MV-4-11 (cell line): ENCODE results near the gene SENP1.
A peak's percentile ranks its signal among the peaks of the same experiment; 100 is the strongest.

ENCODE experiments used
- DNase-seq: peaks from one replicate; lab custom pipeline; 2025; lab: John Stamatoyannopoulos, UW

Gene SENP1

DNA sequence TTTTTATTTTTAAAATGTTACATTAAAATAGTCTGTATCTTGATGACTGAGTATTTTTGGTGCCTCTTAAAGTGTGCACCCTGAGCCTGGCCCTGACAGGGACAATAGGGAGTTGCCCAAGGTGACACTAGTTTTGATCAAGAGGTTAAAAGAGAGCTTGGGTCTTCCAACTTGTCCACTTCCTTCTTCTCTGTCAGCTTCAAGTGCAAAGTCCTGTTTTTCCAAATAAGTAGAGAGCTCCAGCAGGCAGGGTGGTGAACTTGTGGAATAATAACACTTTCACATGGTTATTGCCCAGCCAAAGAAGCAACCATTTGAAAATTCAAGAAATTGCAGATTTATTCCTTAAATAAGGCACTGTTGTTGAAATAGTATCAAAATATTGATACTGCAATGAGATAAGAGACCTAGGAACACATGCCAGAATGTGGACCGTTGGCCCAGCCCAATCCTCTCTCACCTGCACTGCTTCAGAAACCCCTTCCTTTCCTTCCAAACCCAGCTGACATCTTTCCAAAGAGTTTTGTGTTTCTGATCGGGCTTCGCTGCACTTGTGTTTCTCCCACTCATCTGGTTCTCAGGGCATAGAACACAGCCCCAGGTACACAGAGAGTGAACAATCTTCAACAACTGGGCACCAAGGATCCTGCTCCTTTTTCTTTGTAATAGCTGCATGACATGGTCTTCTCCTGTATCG, 87.8 kb downstream of the SENP1 start:
- DNase-seq: no peak

DNA sequence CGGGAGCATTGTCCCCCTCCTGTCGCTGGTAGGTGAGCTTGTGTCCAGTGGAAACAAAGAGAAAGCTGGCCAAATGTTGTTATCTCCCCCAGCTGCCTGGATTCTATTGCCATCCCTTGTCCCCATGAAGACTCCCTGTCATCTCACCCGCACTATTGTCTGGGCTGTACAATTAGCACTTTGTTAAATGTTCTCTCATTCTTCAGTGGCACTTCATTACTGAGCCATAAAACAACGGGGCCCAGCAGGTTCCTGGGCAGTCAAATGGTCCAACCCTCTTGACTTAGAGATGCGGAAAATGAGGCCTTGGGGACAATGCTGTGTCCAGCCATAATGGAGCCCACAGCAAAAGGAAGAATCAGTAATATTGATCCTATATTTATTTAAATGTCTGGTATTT, 88.4 kb downstream of the SENP1 start:
- no peak for DNase-seq

DNA sequence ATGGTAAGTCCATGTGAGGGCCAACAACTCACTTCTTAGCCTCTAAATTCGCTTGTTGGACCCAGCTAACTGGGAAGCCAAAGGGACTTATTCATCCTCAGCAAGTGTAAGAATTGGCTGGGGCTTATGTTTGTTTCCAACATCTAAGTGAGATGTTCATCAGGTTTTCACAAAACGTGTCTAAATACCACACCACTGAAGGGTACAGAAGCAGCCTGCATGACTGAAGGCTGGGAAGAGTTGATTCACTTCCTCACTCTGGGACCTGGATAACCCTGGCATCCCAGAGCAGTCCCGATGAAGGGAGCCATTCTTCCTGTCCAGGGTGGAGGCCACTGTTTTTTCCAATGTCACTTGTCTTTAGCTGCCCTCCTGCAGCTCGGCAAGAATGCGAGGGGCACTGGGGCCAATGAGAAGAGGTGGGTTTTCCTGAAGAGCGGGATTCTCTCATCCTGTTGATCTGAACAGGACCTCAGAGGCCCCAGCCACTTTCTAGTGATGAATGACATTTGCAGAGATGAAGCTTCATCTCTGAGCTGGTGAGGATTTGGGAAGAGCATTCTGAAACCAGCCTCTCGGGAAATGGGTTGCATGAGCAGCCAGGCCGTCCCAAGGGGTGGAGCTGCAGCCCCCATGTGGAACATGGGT, 89.4 kb downstream of the SENP1 start:
- no peak for DNase-seq

DNA sequence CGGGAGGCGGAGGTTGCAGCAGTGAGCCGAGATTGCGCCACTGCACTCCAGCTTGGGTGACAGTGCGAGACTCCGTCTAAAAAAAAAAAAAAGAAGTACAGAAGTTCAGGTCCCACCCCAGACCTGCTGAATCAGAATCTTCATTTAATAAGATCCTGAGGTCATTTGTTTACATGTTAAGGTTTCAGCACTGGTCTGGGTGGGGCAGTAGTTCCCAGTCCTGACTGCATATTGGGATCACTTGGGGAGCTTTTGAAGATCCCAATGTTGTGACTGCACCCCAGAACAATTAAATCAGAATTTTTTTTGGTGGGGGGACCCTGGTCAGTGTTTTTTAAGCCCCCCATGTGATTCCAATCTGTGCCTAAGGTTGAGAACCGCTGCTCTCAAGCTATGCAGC, 89.9 kb downstream of the SENP1 start:
- no peak for DNase-seq

DNA sequence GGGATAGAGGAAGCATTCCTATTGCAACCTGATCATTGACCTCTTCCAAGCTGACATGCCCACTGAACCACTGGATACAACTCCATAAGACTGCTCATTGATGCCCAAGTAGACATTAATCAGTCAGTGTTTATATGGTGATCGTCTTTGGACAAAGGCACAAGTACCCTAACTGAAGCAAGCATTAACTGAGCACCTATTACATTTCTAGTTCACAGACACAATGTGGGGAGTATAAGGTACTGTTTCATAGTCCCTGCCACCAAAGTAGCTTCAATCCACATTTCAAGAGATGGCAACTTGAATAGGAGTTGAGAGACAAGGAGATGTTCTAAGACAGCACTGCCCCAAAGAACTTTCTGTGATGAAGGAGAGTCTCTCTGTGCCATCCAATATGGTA, 90.8 kb downstream of the SENP1 start:
- DNase-seq: no peak

DNA sequence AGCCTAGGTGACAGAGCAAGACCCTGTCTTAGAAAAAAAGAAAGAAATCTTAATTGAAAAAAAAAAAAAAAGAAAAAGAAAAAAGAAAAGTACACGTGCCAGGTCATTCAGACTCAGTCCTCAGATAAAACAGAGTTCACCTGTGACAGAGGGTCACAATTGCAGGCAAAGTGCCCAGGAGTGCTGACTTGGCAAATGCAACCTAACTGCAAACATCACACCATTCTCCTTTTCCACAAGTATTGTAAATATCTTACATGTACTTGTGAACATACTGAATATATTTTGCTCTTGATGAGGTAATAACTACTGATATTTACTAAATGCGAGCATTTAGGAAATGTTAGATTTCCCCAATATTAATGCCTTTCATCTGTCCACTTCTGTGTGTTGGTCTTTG, 92.6 kb downstream of the SENP1 start:
- no peak for DNase-seq

DNA sequence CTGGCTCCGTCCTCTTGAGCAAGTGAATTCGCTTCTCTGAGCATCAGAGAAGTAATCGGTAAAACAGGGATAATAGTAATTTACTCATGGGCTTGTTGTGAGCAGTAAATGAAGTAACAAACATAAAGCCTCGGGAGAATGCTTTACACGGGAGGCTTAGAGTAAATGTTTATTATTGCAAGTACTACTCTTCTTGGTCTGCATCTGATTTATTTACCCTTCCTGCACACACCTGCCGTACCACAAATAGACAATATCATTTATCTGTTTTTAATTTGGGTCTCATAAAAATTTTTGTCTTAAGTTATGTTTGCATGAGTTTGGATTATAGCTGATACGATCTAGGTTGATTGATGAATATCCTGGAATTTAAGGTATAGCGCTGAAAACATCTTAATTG, 93.8 kb downstream of the SENP1 start:
- no peak for DNase-seq

DNA sequence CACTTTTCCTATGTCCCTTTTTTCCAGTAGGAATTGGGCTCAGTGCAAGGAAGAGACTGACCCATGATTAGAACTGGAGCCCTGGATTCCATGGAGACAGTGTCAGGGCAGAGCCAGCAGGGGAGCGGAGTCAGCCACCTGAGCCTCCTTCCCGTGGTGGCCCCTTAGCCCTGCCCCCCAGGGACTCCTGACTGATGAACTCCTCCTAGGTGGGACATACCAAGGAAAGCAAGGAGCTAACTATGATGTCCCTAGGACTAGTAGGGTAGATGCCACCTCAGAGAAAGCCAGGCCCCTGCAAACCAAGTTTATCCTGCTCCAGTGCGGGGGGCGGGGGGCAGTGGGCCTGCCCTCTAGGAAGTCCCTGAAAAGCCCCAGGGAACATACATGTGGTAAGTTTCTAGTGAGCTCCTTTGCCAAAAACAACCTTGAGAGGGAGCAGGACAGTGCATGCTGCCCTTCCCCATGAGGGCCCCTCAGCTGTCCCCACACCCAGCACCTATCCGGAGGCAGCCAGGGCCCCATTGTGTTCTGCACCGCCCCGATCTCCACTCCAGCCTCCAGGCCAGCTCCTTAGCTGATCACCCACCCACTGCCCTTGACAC, 95.4 kb downstream of the SENP1 start:
- no peak for DNase-seq

DNA sequence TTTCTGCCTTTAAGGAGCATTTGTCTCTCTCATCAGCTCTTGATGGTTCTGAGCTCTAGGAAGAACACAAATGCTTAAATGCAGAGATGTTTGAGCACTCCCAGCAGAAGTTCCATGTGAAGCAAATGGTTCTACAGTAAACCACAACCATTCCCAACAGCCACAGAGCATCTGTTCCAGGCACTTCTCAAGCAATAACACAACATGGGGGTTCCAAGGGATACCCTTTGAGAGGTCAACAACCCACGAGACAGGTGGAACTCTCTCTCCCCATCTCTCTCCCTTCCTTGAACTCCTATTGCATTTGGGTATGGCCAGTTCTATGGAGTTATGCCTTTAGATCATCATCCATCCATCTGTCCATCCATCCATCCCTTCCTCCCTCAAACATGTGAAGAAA, 96.4 kb downstream of the SENP1 start:
- DNase-seq: no peak

DNA sequence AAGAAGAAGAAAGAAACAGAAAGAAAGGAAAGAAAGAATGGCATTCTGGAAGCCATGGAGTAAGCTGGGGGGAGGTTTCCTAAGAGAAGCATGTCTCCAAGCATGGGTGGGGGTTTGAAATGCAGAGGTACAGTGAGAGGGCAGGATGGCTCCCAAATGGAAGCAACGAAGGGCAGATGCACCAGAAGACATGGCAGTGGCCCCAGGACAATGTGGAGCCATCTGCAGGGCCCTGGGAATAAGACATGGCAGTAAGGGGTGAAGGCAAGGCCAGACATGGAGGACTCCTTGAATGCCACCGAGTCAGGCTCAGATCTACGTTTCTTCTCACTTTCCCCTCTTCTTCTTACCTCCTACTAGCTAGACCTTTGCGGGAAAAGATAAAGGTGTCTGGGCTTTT, 96.9 kb downstream of the SENP1 start:
- DNase-seq: no peak

DNA sequence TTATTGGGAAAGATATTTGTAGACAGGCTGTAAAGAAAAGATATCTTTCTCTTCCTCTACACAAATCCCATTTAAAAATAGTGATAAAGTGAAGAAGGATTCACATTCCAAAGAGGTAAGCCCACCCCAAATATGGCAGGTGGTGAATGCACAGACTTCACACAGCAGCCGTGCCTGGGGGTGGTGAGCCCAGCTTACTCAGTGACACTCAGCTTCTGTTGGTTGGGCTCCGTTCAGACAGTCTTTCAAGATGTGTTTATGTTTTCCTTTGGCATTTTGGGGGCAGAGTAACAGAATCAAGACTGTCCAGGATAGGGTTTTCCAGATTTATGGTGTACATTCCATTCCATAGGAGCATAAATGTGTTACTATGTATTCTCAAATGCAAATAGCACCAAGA, 97.5 kb downstream of the SENP1 start:
- no peak for DNase-seq

DNA sequence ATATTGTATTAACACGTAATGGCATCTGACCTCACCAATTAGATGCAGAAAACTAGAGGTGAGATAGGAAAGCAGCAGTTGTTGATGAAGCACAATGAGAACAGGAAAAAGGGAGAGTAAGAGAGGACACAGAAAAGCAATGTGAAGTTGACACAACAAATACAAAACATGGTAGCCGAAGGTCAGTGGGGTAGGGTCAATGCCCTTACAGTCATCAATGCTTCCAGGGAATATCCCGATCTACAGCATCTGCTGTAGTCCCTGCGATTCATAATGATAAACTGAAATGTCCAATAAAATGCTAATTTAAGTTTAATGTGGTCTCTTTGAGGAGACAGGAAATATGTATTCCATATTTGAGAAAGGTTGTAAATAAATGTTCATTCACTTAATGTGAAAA, 98.7 kb downstream of the SENP1 start:
- DNase-seq: no peak

DNA sequence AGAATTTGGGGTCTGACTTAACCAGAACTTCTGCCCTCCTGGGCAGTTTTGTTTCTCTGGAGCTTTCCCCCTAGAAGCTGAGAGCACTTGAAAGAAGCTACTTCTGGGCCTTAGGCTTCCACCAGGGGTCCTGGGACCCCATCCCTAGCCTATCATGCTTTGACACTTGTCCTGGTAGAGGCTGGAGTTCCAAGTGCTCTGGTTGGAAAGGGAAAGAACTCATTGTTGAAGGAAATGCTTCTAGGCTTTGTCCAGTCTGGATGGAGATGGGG, 100.2 kb downstream of the SENP1 start:
- no peak for DNase-seq

DNA sequence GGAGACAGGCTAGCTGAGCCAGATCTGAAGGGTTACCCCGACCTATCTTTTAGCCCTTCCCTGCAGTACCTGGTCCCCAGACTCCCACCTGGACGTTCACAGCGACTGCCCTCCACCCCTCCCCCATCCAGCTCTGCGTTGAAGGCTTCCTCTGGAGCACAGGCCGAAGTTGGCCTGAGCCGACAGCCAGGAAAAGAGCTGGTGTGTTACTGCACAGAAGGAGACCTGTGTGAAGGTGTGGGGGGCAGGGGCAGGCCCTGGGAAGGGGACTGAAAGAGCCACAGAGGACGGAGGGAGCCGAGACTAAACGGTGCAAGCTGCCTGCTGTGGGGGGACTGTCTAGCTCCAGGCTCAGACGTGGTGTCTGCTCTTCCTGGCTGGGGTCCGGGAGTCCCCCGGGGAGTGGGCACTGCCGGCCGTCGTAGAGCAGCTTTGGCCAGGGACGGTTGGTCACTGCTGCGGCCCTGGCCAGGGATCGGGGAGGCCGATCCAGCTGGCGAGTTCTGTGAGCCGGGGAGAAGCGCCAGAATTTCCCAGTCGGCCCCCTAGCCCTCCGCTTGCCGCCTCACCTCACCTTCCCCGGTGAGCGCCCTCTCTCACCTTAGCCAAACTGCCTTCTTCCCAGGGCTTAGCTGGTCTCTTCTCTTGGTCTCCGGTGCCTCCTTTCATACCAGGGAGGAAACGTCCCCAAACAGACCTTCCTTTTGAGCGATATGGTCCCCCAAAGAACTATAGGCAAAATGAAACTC, 100.7 kb downstream of the SENP1 start:
- no peak for DNase-seq

DNA sequence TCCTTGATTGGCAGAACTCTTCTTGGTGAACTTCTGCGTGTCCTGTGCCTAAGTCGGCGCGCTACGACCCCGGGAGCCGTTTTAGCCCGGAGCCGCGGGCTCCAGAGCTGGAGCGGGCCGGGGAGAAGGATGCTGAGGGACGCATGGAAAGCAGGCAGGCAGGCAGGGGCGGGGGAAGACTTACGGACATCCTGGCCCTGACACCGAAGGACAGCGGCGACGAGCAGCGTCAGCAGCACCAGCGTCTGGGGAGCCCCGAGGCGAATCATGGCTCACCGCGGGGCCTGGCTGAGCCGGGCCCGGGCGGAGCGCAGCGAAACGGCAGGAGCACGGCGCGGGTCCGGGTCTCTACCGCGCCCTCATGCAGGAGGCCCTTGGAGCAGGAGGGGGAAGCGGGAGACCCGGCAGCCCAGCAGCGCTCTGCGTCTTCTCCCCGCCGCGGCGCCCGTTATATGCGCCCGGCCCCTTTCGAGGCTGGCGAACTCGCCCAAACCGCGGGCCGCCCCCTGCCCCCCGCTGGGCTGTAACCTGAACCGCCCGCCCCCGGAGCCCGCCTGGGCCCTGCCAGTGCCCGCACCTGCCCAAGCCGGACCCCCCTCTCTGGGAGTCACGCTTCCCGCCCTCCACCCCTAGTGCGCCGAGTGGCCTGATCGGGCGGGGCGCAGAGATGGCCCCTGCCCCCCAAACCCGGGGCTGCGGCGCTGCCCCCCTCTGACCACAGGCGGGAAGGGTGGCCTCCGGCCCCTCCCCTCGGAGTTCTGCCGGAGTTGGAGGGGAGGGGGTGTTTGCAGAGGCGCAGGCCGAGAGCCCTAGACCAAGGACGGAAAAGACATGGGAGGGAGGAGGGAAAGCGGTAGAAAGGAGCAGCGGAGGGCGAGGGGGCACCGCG, 101.6 kb downstream of the SENP1 start, which contains the start of gene COL2A1:
TSS of gene COL2A1 (minus strand) at position 424 of the 889 bp plus-strand sequence. CDS start at position 269, 155 bp downstream.
- DNase-seq: no peak

DNA sequence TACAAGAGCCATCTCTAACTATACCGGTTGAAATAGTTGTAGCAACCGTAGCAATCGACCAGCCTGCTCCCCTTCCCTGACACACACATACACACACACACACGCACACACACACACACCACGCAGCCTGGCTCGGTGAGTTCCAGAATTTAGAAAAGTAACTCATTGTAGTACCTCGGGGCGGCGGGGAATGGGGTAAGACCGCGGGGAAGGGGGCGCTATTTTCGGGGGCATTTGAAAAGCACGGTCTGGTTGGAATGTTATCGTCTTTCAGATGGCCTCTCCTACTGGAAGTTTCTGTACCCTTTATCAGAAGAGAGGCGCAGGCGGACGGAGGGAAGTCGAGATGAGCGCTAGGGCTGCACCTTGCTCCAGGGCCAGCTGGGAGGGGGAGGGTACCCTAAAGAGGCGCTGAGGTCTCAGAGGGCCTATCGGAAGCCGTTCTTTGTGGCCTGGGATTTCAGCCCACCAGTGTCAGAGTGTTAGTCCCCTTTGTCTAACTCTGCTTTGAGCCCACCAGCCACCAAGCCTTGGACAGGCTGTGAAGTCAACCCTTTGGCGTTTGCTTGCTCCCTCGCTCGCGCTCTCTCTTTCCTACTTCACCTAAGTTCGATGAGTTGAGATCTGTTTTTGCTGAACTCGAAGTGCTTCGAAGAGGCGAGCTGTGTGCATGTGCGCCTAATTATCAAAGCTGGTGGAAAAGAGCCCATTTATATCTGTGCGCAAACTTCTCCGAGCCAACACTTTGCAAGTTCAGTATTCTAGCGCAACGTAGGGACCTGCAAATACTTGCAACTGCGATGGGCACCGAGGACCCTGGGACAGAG, 102.4 kb downstream of the SENP1 start:
- no peak for DNase-seq

DNA sequence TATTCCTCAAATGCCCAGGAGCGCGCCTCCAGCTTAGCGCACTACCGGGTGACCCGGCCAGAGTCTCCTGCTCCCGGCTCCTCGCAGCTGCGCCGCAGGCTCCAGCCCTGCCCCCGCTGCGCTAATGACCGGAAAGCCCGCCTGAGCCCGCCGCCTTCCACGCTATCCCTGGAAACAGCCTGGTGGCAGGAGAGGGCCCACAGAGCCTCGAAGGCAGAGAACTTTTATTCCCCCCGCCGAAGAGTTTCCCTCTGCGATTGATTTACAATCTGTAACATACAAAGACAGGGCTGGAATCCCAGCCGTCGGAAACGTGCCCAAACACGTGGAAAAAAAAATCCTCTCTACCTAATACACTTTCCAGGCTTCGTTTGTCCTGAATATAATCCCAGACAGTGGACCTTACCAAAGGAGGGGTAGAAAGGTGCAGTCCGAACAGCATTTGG, 103.1 kb downstream of the SENP1 start:
- DNase-seq: no peak

DNA sequence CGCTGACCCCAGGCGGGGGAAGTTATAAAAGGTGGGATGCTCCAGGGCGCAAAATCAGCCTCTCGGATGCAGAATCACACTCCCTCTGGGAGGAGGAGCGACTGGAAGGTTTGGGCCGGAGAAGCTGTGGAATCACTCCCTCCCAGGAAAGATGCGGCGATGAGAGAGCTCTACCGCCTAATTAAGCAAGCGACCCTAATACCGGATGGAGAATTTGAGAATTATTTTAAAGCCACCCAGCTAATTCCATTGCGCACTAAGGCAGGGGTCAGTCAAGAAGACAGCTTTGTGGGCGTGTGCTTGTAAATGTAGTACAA, 103.5 kb downstream of the SENP1 start:
- no peak for DNase-seq

DNA sequence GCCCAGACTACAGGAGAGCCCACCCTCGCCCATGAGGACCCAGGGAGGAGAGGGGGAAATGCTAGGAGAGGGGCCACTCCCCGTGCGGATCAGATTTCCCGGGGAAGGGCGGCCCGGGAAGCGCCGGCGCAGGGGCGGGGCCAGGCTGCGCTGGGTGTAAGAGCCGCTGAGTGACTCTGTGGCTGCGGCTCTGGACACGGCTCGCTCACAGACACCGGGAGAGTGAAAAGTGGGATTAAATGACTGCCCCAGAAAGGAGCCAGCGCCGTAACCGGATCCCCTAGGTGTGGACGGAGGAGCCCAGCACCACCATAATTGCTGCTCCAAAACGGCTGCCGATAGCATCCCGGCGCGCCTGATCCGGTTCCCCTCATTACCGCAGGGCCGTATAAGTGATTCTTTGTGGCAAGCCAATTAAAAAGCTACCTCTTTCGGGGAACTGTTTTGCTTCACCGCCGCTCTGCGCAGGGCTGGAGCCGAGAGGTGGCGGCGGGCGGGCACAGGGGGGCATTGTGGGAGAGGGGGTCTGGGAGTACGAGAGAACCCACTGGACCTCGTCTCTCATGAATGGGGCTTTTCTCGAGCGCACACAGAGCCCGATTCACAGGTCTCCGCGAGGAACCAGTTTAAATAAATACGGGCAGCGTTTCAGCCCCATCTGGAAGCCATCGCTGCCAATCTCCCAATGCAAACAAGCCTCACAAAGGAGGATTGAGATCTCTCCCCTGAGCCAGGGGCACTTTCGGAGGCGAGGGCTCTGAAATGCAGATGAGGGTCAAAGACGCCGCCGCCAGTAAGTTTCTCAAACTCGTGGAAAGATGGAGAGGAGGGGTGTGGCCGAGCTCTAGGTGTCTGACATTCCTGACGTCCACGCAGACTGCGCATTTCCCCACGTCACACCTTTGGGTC, 104.1 kb downstream of the SENP1 start:
- DNase-seq: no peak

DNA sequence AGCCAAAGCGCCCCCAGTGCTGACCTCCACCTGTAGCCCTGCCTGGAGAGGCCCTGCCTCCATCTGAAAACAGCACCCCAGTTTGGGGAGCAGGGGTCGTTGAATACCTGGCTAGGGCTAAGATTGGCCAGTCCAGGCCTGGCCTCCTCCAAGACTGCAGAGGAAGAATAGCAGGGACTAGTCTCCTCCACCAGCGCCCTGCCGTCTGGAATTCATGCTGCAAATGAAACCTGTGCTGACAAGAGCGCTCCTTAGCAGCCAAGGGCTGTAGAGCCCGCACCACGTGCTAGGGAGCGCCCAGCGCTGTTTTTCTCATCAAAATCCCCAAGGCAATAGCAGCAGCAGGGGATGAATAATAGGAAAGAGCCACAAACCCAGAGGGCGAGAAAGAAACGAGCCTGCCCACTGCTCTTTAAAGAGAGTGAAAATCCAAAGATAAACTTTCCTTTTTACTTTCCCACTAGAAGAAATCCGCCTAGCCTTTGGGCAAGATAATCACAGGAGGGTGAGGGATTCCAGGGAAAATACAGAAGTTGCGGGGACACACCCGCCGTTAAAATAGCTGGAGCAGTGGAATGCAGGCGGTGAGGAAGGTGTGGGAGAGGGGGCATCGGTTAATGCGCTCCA, 104.9 kb downstream of the SENP1 start:
- DNase-seq: peak; percentile 5
